NCI-H526 treated with DMSO at 0.1 percent for 48 hours (cell line): ENCODE measurements around the gene TMEM107.

ENCODE experiments used
- DNase-seq: peaks from one replicate; lab custom pipeline; 2025; lab: John Stamatoyannopoulos, UW

TMEM107 gene

GRCh38 chr17:8137645-8138373 lies 38.4 kb downstream of the TMEM107 start:
- DNase-seq: no peak

DNA sequence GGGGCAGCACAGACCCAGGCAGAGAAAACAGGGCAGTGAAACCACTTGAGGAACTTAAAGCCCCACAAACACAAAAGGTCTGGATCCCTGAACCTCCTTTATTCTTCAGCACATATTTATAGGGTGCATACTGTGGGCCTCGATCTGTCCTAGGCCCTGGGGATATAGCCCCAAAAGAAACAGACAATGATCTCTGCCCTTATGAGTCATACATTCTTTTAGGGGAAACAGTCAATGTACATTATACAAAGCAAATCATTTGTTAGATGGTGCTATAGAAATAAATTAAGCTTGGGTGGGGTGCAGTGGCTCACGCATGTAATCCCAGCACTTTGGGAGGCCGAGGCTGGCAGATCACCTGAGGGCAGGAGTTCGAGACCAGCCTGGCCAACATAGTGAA lies 42.2 kb downstream of the TMEM107 start:
- no peak for DNase-seq

GRCh38 chr17:8133399-8133798 lies 42.8 kb downstream of the TMEM107 start:
- DNase-seq: no peak

GRCh38 chr17:8131844-8132441 lies 44.2 kb downstream of the TMEM107 start:
- no peak for DNase-seq

DNA sequence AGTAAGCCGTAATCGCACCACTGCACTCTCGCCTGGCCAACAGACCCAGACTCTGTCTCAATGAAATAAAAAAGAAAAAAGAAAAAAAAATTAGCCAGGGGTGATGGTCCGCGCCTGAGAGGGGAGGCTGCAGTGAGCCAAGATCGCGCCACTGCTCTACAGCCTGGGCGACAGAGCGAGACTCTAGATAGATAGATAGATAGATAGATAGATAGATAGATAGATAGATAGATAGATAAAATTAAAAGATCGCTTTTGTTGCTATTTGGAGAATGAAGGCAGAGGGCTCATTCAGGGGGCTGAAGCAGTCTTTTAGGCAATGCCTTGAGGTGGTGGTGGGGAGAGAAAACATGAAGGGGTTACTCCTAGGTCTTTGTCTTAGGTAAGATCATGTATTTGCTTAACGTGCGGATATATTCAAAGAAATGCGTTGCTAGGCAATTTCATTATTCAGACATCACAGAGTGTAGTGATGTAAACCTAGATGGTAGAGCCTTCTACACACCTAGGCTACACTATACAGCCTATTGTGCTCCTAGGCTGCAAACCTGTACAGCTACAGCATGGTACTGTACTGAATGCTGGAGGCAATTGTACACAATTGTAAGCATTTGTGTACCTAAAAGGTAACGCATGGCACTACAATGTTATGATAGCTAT lies 47.9 kb downstream of the TMEM107 start:
- DNase-seq: no peak

- peak; percentile 21 for DNase-seq
Observed at GRCh38 chr17:8126491-8127066, 49.6 kb downstream of the TMEM107 start.

DNA sequence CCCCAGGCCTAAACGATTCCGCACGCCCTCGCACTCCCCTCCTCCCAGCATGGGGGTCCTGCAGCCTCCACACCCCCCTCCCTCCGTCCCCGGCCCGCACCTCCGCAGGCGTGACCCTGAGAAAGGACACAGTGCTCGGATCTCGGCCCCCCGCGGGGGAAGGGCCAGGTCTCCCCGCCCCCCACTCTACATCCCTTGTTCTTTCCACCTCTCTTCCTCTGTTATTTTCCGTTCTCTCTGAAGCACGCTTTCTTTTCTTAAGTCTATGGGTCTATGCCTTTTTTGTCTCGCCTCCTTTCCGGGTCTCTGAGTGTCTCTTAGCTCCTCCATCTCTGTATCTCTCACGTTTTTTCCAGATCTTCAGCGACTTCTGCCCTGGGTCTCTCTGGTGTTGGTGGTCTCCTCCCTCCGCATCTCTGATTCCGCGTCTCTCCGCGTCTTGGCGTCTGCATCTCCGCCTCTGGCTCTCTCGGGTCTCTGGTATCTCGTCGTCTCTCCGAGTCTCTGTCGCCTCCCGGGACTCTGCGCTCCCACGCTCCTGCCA lies 50.2 kb downstream of the TMEM107 start:
- DNase-seq: peak; percentile 51

GRCh38 chr17:8125154-8125946 lies 50.8 kb downstream of the TMEM107 start:
- no peak for DNase-seq

GRCh38 chr17:8124350-8125153 lies 51.6 kb downstream of the TMEM107 start:
- DNase-seq: no peak

DNA sequence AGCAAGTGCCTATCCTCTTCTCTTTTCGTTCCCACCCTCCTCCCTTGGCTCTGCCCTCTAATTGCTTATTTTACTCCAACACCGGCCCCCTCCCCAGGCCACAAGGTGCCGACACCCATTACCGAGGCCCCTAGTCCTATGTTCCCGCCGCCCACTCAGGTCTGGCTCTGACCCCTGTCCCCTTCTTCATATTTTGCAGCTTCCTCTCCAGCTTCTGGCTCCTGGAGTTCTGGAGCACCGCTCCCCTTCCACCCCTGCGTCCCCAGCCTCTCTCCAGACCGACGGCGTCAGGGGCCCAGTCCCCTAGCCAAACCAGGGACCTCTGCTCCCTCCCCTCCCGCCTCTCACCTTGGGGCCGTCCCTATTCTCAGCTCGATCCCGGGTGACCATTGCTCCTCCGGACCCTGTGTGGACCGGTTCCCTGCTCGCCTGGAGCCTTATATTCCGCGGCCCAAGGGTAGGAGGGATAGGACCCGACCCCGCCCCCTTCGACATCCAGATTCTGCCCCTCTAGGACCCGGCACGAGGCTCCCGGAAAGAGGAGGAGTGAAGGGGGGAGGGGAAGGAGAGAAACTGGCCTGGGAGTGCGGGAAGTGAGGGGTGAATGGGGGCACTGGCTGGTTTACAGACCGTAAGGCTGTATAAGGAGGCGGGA lies 52.4 kb downstream of the TMEM107 start, which contains the start of gene HES7:
Gene HES7 (minus strand): TSS at position 412 of the 655 bp plus-strand sequence. CDS start 22 bp downstream, at position 390.
- DNase-seq: no peak

DNA sequence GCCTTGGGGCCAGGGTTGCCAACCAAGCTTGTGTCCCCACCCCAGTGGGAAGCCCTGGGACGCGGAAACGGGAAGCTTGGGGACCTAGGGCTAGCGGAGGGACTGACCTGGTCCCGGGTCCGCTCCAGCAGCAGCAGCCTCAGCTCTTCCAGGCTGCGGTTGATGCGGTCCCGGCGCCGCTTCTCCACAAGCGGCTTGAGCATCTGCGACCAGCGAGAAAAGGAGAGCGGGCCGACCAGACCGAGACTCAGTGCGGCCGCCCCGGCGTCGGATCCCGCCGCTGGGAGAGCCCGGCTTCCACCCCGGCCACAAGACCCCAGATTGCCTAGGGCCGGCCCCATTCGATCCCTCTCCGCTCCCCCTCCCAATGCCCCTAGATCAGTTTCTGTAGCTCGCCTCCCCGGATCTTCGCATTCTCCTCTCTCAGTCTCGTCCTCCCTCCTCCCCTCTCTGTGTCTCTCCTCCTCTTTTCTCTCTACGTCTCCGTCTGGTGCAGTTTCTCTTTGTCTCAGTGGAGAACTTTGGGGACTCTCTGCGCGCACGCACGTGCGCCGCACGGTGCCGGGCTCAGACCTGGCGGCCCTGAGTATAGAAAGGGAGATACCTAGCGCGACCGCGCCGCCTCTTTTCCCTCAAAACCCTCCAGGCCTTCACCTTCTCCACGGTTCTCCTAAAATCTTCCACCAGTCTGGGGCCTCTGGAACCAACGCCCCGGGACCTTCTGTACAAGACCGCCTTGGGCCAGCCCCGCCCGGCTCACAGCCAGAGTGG lies 53.1 kb downstream of the TMEM107 start:
- DNase-seq: no peak
